ENCODE measurements around the gene PRKRIP1.

PRKRIP1 gene

DNA sequence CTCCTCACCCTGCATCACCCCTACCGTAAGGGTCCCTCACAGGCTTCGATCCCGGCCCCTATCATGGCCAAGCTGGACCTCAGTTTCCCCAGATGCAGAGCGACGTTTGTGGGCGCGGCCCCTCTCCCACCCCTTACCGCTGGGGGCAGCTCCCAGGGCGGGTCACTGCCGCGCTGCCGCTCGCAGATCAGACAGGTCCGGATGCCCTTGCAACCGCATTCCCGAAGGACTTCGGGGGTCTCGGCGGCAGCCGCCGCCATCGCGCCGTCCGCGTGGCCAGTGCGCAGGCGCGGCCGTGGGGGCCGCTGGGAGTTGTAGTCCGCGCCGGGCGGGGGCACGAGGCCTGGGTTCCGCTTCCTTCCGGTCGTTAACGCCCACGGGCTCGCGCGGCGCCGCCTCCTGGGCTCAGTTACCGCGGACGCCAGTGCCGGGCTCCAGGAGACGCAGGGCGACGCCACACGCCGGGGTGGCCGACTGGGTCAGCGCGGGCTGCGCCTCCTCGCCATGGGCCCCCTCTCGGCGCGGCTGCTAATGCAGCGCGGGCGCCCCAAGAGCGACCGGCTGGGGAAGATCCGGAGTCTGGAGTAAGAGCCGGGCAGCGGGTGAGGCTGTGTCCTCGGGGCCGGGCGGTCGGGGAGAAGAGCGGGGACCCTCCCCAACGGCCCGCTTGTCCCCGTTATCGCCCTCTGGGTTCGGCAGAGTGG, 68.6 kb downstream of the PRKRIP1 start, which contains the start of the genes ALKBH4 and LRWD1:
TSS of gene ALKBH4 (minus strand) at position 287 of the 704 bp plus-strand sequence. CDS start at position 260, 27 bp downstream.
TSS of gene LRWD1 (plus strand) at position 408 of the 704 bp plus-strand sequence. CDS start at position 505, 97 bp downstream.
- Histone ChIP-seq H3K4me3 (peak within 1 kb of the TSS; percentile 87), H3K27ac (peak within 1 kb of the TSS; percentile 41 to 74)
- DNase-seq (ENCODE audit: low spot score), result peak; percentile 94
- TF ChIP-seq, protein P1, sequence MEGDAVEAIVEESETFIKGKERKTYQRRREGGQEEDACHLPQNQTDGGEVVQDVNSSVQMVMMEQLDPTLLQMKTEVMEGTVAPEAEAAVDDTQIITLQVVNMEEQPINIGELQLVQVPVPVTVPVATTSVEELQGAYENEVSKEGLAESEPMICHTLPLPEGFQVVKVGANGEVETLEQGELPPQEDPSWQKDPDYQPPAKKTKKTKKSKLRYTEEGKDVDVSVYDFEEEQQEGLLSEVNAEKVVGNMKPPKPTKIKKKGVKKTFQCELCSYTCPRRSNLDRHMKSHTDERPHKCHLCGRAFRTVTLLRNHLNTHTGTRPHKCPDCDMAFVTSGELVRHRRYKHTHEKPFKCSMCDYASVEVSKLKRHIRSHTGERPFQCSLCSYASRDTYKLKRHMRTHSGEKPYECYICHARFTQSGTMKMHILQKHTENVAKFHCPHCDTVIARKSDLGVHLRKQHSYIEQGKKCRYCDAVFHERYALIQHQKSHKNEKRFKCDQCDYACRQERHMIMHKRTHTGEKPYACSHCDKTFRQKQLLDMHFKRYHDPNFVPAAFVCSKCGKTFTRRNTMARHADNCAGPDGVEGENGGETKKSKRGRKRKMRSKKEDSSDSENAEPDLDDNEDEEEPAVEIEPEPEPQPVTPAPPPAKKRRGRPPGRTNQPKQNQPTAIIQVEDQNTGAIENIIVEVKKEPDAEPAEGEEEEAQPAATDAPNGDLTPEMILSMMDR (IDR thresholded peaks at IDR 0.05), result no peak

DNA sequence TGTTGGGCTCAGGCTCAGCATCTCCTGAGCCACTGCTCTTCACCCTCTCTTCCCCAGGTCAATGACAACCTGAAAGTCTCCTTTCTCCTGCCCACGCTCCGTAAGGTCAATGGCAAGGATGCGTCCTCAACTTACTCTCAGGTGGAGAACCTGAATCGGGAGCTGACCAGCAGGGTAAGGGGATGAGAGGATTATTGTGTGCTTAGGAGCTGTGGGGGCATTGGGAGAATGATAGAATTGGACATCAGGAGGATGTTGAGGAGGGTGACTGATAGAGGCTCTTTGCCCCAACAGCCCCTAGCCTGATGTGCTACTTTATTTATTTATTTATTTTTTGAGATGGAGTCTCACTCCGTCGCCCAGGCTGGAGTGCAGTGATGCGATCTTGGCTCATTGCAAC, 69.9 kb downstream of the PRKRIP1 start:
- no peak for DNase-seq (ENCODE audit: low spot score)
- TF ChIP-seq, protein P1 (IDR thresholded peaks at IDR 0.05), result no peak
- H3K4me3 ChIP-seq, result peak overlapping the region; percentile 87
- no peak overlapping the region for H3K27ac ChIP-seq

DNA sequence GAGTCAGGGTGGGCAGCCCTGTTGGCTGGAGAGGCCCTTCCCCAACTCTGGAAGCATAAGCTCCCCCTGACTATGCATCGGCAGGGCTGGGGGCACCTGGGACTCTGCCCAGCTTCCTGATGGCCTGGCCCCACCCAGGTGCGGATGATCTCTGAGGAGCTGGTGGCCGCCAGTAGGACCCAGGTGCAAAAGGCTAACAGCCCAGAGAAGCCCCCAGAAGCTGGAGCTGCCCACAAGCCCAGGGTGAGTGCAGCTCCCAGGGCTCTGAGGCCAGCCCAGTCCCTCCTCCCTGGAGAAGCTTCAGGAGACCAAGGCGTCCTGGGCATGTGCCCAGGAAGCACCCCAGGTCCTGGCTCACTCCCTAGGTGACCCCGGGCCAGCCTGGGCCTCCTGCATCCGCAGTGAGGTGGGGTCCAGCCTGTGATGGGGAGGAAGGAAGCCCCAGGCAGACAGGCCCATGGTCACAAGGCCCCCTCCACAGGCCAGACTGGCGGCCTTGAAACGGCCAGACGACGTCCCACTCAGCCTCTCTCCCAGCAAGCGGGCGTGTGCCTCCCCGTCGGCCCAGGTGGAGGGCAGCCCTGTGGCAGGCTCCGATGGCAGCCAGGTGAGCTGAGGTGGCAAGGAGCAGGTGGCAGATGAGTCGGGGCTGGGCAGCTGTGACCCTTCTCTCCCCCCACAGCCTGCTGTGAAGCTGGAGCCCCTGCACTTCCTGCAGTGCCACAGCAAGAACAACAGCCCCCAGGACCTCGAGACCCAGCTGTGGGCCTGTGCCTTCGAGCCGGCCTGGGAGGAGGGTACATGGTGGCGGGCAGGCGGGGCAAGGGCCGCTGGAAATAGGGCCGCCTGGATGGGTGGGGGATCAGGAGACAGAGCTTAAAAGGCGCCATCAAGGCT, 71.7 kb downstream of the PRKRIP1 start:
- TF ChIP-seq, protein P1 (IDR thresholded peaks at IDR 0.05), result no peak
- DNase-seq (ENCODE audit: low spot score), result no peak
- H3K27ac ChIP-seq, result no peak overlapping the region

DNA sequence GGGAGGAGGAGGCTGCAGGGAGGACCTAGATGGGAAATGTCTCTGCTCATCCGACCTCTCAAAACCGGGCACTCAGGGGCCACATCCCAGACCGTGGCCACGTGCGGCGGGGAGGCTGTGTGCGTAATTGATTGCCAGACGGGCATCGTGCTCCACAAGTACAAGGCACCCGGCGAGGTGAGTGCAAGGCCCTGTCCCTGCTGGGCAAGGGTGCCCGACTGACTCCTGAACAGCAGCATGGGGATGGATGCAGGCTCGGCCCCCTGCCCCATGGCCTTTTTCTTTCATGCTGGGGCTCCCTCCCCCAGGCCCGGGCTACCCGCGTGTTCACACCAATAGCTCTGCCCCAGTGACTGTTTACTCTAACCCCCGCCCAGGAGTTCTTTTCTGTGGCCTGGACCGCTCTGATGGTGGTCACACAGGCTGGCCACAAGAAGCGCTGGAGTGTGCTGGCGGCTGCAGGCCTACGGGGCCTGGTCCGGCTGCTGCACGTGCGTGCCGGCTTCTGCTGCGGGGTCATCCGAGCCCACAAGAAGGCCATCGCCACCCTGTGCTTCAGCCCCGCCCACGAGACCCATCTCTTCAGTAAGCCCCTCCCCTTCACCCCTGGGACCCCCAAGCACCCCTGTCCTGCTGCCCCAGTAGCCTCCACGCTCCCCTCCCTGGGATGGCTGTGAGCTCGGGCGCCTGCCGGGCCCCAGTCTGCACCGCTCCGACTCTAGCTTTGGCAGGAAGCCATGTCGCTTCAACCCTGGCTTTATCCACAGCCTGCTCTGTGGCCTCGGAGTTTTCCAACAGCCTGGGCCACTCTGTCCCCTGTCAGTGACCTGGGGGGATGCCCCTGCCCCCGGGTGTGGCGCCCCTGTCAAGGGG, 72.6 kb downstream of the PRKRIP1 start:
- DNase-seq (ENCODE audit: low spot score), result no peak
- Histone ChIP-seq H3K27ac (no peak overlapping the region), H3K4me3 (no peak overlapping the region)
- TF ChIP-seq, protein P1 (IDR thresholded peaks at IDR 0.05), result no peak

More for the DNA sequence above, 71.7 kb downstream of the PRKRIP1 start:
- H3K4me3 ChIP-seq, result no peak overlapping the region

DNA sequence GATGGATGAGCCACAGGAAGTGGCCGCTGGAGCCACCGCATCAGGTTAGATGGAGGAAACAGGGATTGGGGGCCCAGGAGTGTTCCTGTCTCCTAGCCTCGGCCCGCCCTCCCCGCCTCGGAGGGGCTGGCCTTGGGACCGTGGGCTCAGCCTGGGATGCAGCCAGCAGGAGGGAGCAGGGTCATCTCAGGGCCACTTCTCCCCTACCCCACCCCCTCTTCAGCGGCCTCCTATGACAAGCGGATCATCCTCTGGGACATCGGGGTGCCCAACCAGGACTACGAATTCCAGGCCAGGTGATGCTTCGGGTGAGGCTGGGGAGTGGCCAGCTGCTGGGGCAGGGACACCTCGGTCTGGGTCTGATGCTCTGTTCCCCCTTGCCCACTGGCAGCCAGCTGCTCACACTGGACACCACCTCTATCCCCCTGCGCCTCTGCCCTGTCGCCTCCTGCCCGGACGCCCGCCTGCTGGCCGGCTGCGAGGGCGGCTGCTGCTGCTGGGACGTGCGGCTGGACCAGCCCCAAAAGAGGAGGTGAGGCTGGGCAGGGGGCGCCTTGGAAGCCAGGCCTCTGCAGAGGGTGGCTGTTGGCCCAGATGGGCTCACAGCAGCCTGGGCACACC, 73.3 kb downstream of the PRKRIP1 start:
- Histone ChIP-seq H3K4me3 (no peak overlapping the region), H3K27ac (no peak overlapping the region)
- DNase-seq (ENCODE audit: low spot score), result no peak
- TF ChIP-seq, protein P1 (IDR thresholded peaks at IDR 0.05), result no peak
